Anterior cingulate cortex (tissue), 58 donors: ENCODE data around the gene U2AF1.
"Not testable (repeated sequence)": the region's sequence is repeated elsewhere in the genome, so short reads cannot be mapped to it uniquely, and the experiment has no call there.

Experiments used
- DNase-seq, 58 donors: peaks; one replicate each; lab custom pipeline; 2025; lab: John Stamatoyannopoulos, UW

U2AF1 gene

DNA sequence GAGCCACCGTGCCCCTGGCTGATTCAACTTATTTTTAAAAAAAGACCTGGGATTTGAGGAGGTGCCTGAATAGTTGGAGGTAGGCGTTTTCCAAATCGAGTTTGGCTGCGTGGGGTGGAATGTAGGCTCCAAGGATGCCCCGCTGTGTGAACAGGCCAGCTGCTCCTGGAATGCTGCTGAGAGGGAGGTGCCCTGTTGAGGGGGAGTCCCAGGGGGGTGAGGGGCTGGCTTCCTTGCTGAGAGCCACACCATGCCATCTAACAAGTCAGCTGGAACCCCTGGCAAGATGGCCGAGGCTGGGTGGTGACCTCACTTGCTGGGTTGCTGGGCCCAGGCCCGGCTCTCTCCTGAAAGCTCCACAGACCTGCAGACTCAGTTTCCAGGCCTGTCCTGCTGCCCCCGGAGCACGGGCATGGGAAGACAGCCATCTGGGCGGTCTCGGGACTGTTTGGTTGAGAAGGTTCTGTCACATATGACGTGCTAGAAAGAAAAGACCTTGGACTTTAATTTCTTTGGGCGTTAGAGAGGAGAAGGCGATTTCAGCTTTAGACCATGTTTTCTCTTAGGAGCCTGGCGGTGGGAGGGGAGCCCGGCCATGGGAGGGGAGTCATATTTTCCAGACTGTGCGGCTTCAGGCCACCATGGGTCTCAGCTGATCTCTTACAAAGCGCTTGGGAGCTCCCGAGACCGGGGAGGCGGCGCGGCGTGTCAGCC lies 24.6 kb downstream of the U2AF1 start:
- DNase-seq, result not testable (repeated sequence)

GRCh38 chr21:43076643-43077042 lies 30.7 kb downstream of the U2AF1 start:
- DNase-seq, result not testable (repeated sequence)

GRCh38 chr21:43076023-43076637 lies 31.2 kb downstream of the U2AF1 start:
- not testable (repeated sequence) for DNase-seq

GRCh38 chr21:43075170-43076022 lies 32.0 kb downstream of the U2AF1 start, which contains the start of gene CBS:
Gene CBS (minus strand): TSS chr21:43075835. CDS start chr21:43072193, 3,642 bp downstream.
- not testable (repeated sequence) for DNase-seq

GRCh38 chr21:43074401-43075169 lies 32.8 kb downstream of the U2AF1 start:
- DNase-seq, result not testable (repeated sequence)

DNA sequence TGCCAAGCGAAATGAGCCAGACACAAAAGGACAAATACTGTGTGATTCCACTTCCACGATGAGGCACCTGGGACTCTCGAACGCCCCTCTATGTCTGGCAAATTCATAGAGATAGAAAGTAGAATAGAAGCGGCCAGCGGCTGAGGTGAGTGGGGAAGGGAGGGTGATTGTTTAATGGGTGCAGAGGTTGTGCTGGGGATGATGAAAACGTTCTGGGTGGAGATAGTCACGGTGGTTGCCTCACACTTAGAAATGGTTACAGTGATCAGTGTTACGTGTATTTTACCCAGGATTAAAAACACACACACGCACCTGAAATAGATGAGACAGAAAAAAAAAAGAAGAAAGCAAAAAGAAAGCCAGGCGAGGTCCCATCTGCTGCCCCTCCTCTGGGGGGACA lies 34.6 kb downstream of the U2AF1 start:
- not testable (repeated sequence) for DNase-seq

DNA sequence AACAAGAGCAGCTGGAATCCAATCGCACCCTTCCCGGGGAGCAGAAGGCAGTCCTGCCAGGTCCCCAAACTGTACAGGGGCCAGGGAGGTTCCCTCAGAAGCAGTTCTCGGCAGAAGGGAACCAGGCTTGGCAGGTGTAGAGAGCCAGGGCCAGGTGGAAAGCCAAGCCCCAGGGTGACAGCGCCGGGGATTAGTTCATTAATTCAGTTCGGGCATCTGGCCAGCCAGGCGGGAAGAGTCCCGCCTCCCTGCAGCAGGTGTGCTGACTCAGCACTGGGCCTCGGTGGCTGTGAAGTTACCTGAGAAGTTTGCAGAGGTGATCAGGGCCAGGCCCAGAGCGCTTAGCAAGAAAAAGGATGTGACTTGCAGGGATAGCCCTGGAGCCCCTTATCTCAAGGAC lies 37.7 kb downstream of the U2AF1 start:
- DNase-seq, result not testable (repeated sequence)

DNA sequence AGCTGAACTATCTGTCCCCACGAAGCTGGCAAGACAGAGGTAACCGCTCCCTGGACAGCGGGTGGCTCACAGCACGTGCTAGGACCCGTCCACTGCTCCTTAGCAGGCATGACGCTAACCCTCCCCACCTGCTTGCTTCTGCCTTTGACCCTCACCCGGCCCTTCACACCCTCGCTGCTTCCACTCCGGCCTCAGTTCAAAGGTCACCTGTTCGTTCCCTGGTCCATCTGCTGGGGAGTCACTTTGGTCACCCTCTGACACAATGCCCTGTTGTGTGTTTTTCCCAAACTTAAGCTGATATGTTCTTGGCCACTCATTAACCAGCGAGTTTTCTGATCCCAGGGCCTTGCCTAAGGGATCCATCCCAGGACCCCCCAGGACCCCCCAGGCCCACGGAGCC lies 39.3 kb downstream of the U2AF1 start:
- DNase-seq, result not testable (repeated sequence)

DNA sequence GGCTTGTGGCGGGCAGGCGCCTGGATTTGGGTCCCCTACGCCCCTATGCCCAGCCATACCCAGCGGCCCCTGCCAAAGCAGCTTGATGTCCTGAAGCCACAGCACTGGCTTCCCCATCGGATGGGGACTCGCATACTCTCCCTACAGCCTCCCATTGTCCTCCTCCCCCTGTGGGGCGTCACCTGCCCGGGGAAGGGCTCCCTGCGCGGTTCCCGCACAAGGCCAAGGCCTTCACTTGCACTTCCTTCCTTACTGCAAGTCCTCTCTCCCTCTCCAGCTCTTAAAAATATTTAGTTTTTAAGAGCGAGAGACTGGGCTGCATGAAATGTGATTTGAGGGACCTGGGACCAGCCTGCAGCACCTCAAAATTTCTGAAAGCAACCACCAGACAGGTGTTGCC lies 40.7 kb downstream of the U2AF1 start:
- DNase-seq, result not testable (repeated sequence)

DNA sequence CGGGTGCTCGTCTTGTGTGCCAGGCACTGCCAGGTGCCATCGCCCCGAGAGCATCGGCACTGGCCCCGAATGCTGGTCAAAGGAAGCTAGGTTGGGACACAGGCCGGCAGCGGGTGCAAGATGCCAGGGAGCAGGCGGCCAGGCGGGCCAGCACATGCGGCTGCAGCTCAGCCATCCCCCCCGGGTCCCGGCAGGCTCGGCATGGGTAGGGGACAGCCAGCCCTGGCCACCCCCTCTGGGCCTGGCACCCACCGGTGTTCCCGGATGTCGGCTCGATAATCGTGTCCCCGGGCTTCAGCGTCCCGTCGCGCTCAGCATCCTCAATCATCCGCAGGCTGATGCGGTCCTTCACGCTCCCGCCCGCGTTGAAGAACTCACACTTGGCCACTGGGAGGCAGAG lies 41.4 kb downstream of the U2AF1 start:
- not testable (repeated sequence) for DNase-seq

- DNase-seq, result not testable (repeated sequence)
Measured at GRCh38 chr21:43064265-43064917, 43.0 kb downstream of the U2AF1 start.

GRCh38 chr21:43062955-43063664 lies 44.3 kb downstream of the U2AF1 start:
- not testable (repeated sequence) for DNase-seq

DNA sequence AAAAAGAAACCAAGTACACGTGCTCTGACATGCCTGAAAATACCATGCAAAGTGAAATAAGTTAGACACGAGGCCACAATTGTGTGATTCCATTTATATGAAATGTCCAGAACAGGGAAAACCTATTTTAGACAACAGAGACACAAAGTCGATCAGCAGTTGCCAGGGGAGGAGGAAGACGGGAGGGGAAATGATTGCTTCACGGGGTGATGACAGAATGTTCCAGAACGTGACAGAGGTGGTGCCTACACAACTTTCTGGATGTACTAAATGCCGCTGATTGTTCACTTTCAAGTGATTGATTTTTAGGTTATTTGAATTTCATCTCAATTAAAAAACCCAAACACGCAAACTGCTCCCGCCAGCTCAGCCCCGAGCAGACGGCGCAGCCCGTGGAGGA lies 54.3 kb downstream of the U2AF1 start:
- DNase-seq, result not testable (repeated sequence)

DNA sequence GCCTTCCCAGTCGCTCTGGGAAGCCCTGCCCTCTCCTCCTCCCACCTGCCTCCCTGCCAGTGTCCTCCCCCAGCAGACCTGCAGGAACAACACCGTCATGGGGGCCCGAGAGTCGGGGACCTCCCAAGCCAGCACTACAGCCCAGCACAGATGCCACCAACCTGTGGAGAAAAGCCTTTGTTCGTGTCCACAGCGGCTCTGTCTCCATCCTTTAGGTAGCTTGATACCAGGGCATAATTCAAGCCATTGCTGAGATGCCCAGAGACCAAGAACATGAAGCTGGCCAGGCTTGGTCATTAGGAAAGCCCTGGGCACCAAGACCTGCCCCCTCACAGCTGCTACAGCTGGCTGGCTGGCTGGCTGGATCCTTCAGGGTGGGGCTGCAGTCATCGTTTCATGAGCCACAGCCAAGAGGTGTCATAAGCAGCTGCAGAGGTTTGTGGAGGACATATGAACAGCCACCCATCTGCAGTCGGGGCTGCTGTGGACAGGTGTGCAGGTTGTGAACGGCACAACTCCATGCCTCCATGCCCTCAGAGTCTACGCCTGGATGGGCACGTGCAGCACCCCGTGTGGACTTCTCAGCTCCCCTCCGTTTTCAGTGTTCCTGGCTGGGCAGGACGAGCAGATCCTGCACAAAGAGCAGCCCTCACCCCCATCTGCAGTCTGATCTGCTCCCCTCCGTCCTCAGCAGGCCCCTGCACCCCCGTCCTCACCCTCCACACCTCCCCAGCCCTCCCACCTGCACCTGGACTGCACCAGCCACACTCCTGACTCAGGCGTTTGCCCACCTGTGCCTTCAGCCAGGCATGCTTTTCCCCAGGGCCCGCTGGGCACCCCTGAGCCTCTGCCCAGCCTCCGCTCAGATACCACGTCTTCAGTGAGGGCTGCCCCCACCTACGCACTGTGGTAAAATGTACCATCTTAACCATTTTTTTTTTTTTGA lies 61.2 kb downstream of the U2AF1 start:
- DNase-seq, result peak in 1 of 58 donors; percentile 0

- DNase-seq, result not testable (repeated sequence)
Measured at GRCh38 chr21:43045165-43045875, 62.0 kb downstream of the U2AF1 start.

DNA sequence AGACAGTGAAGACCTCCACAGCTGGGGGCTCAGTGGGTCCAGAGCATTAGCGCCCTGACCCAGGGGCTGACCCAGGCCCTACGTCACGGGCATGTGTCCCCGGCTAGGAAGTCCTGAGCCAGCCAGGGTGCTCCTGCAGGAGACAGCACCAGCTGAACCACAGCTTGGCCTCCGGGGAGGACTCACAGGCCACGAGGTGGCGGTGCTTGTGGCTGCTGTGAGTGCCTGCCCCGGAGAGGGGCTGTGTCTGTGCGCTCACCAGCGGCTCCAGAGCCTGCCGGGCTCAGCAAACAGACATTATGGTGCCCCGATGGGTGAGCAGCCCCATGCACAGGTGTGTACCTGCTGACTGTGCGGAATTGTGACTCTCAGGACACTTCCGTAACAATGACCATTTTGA lies 62.8 kb downstream of the U2AF1 start:
- not testable (repeated sequence) for DNase-seq

GRCh38 chr21:43043291-43043690 lies 64.1 kb downstream of the U2AF1 start:
- DNase-seq, result not testable (repeated sequence)
